ENCODE measurements around the gene SAMHD1. TPM values are rescaled to one million over a fixed set of nuclear protein-coding genes. Genes with fewer than 3 reads are reported as not detected.

SAMHD1 gene
- polyA plus RNA-seq, 1 donor from 2014 or later = 22.2 TPM

DNA sequence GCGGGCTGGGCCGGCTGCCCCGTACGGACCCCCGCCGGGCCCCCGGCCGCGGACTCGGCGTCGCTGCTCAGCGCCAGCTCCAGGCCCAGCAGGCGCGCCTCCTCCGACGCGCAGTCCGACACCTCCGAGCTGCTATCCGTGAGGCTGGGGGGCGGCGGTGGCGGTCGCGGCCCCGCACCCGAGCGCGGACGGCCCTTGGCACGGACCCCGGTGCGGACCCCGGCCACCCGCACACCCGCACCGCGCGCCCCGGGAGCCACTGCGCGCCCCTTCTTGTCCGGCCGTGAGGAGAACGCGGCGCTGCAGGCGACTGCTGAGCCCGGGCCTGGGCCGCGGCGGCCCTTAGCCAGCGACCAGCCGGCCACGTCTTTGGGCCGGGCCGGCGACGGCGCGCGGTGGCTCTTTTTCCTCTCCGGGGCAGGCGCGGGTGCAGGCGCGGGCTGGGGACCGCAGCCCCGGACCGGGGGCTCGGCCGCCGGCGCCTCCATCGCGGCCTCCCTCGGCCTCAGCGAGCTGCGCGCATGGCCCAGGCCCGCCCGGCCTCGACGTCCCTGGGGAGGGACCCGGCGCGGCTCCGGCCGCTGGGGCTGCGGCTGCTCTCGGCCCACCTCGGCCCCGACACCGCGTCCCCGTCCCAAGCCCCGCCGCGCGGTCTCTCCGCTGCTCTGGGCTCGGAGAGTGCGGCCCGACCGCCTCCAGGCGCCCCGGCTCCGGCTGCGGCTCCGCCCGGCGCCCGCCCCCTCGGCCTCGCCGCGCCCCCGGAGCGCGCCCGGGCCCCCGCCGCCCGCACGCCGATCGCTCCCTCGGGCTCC, 88.4 kb downstream of the SAMHD1 start:
- Histone ChIP-seq H3K79me2 (replicated peaks; ENCODE audit: insufficient read depth, low read length) (peaks cover 43% of the 10 kb centered on the region), H3K9me3 (ENCODE audit: low read length) (no peaks in the 10 kb centered on the region), H3K9ac (ENCODE audit: low read length) (peak overlapping the region; percentile 80), H3K4me2 (ENCODE audit: low read length) (no peak overlapping the region), H4K20me1 (ENCODE audit: insufficient read depth) (peaks cover 36% of the 10 kb centered on the region), H3K27me3 (ENCODE audit: insufficient read depth, low read depth, low read length) (no peaks in the 10 kb centered on the region), H2AFZ (ENCODE audit: low read depth, low read length) (no peak overlapping the region), H3F3A (ENCODE audit: insufficient read depth, low read length, poor library complexity, severe bottlenecking) (no peaks in the 10 kb centered on the region), H3K36me3 (ENCODE audit: insufficient read depth, low read length) (no peaks in the 10 kb centered on the region), H3K27ac (ENCODE audit: low read length) (no peak overlapping the region), H3K9me2 (ENCODE audit: insufficient read depth, low read length) (no peaks in the 10 kb centered on the region), H3K4me3 (ENCODE audit: low read length) (peak overlapping the region; percentile 88)
- TF ChIP-seq MXI1 (conservative IDR thresholded peaks at IDR 0.05; ENCODE audit: poor library complexity, severe bottlenecking) (no peak), POLR2AphosphoS5 (IDR thresholded peaks at IDR 0.05) (no peak), EP300 (conservative IDR thresholded peaks at IDR 0.05; ENCODE audit: poor library complexity, severe bottlenecking) (no peak), EZH2 (IDR thresholded peaks at IDR 0.05; ENCODE audit: borderline replicate concordance, insufficient read depth, low read length, poor library complexity, severe bottlenecking) (no peak), RAD21 (conservative IDR thresholded peaks at IDR 0.05) (no peak), CTCF (IDR thresholded peaks at IDR 0.05; ENCODE audit: poor library complexity, severe bottlenecking) (no peak), TAF1 (IDR thresholded peaks at IDR 0.05; ENCODE audit: low read depth) (no peak), SMC3 (conservative IDR thresholded peaks at IDR 0.05; ENCODE audit: poor library complexity) (no peak)
- TF ChIP-seq, protein P1, sequence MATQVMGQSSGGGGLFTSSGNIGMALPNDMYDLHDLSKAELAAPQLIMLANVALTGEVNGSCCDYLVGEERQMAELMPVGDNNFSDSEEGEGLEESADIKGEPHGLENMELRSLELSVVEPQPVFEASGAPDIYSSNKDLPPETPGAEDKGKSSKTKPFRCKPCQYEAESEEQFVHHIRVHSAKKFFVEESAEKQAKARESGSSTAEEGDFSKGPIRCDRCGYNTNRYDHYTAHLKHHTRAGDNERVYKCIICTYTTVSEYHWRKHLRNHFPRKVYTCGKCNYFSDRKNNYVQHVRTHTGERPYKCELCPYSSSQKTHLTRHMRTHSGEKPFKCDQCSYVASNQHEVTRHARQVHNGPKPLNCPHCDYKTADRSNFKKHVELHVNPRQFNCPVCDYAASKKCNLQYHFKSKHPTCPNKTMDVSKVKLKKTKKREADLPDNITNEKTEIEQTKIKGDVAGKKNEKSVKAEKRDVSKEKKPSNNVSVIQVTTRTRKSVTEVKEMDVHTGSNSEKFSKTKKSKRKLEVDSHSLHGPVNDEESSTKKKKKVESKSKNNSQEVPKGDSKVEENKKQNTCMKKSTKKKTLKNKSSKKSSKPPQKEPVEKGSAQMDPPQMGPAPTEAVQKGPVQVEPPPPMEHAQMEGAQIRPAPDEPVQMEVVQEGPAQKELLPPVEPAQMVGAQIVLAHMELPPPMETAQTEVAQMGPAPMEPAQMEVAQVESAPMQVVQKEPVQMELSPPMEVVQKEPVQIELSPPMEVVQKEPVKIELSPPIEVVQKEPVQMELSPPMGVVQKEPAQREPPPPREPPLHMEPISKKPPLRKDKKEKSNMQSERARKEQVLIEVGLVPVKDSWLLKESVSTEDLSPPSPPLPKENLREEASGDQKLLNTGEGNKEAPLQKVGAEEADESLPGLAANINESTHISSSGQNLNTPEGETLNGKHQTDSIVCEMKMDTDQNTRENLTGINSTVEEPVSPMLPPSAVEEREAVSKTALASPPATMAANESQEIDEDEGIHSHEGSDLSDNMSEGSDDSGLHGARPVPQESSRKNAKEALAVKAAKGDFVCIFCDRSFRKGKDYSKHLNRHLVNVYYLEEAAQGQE (IDR thresholded peaks at IDR 0.05; ENCODE audit: borderline replicate concordance) = no peak

- no peak overlapping the region for H2AFZ ChIP-seq (ENCODE audit: low read depth, low read length)
- TF ChIP-seq CTCF (IDR thresholded peaks at IDR 0.05; ENCODE audit: poor library complexity, severe bottlenecking) (no peak), POLR2AphosphoS5 (IDR thresholded peaks at IDR 0.05) (no peak), TAF1 (IDR thresholded peaks at IDR 0.05; ENCODE audit: low read depth) (no peak), MXI1 (conservative IDR thresholded peaks at IDR 0.05; ENCODE audit: poor library complexity, severe bottlenecking) (no peak), EP300 (conservative IDR thresholded peaks at IDR 0.05; ENCODE audit: poor library complexity, severe bottlenecking) (no peak)
- TF ChIP-seq, protein P1 (IDR thresholded peaks at IDR 0.05; ENCODE audit: borderline replicate concordance) = no peak
- no peaks in the 10 kb centered on the region for H3K27me3 ChIP-seq (ENCODE audit: insufficient read depth, low read depth, low read length)
- peak overlapping the region; percentile 9 for H3K27ac ChIP-seq (ENCODE audit: low read length)
- peaks cover 45% of the 10 kb centered on the region for H4K20me1 ChIP-seq (ENCODE audit: insufficient read depth)
- H3K9me3 ChIP-seq (ENCODE audit: low read length) = no peaks in the 10 kb centered on the region
- H3K4me2 ChIP-seq (ENCODE audit: low read length) = peak overlapping the region; percentile 86
- no peaks in the 10 kb centered on the region for H3K9me2 ChIP-seq (ENCODE audit: insufficient read depth, low read length)
- H3K79me2 ChIP-seq (replicated peaks; ENCODE audit: insufficient read depth, low read length) = peaks cover 53% of the 10 kb centered on the region
- peak overlapping the region; percentile 88 for H3K4me3 ChIP-seq (ENCODE audit: low read length)
- no peaks in the 10 kb centered on the region for H3K36me3 ChIP-seq (ENCODE audit: insufficient read depth, low read length)
- peak overlapping the region; percentile 80 for H3K9ac ChIP-seq (ENCODE audit: low read length)
- H3F3A ChIP-seq (ENCODE audit: insufficient read depth, low read length, poor library complexity, severe bottlenecking) = no peaks in the 10 kb centered on the region
Measured at GRCh38 chr20:36861875-36862801, 89.4 kb downstream of the SAMHD1 start.
